Stomach (tissue), 9 donors: ENCODE measurements around the gene CATSPER3. TPM values are rescaled to one million over a fixed set of nuclear protein-coding genes. Genes with fewer than 3 reads are reported as not detected.
A peak's percentile ranks its signal among the peaks of the same experiment; 100 is the strongest.

Source experiments
- DNase-seq, 2 donors: peaks; one replicate each; pipeline versions ENCODE4 v3.0.0 to v3.0.0-alpha.2; 2013 to 2019
- H3K27ac ChIP-seq, 5 donors: fragments of 200-600 bp in 4 of 5; sonication (generic) in 4 of 5; one replicate each; pipeline ENCODE4 v1.5.1; 2013 to 2019; ENCODE audit warnings: mild to moderate bottlenecking in 1 of 5, moderate library complexity in 1 of 5
- H3K27me3 ChIP-seq, 3 donors: fragments of 200-600 bp; sonication (generic); one replicate each; pipeline ENCODE4 v1.5.1; 2017 to 2019; ENCODE audit warnings: mixed run types in 1 of 3
- H3K36me3 ChIP-seq, 4 donors: fragments of 200-600 bp; sonication (generic); 1 replicate in 3 of 4; 2 replicates in 1 of 4; pipeline ENCODE4 v1.5.1; 2016 to 2019
- H3K4me1 ChIP-seq, 4 donors: fragments of 200-600 bp; sonication (generic); one replicate each; pipeline ENCODE4 v1.5.1; 2016 to 2019
- H3K4me3 ChIP-seq, 4 donors: fragments of 200-600 bp; sonication (generic) in 3 of 4; one replicate each; pipeline ENCODE4 v1.5.1; 2016 to 2019; ENCODE audit warnings: mild to moderate bottlenecking in 1 of 4
- H3K9me3 ChIP-seq, 4 donors: fragments of 200-600 bp; sonication (generic); one replicate each; pipeline ENCODE4 v1.5.1; 2016 to 2019
- CTCF ChIP-seq, 7 experiments: fragments of 450-650 bp in 4 of 7; fragments of 200-600 bp in 3 of 7; sonication (generic) in 3 of 7; IDR thresholded peaks; one replicate each; pipeline ENCODE4 v1.5.1; 2016 to 2019; ENCODE audit warnings: antibody characterized with exemption in 7 of 7, control low read depth in 2 of 7, mild to moderate bottlenecking in 1 of 7
- EP300 ChIP-seq: sonication (generic); formaldehyde crosslinking; IDR thresholded peaks from one replicate; pipeline ENCODE4 v1.6.1; 2017; ENCODE audit warnings: antibody characterized with exemption
- POLR2A ChIP-seq, 4 donors: fragments of 450-650 bp; IDR thresholded peaks; one replicate each; pipeline ENCODE4 v1.6.1; 2016; ENCODE audit warnings: antibody characterized with exemption in 4 of 4, control low read depth in 2 of 4, mild to moderate bottlenecking in 1 of 4, moderate library complexity in 1 of 4
- POLR2AphosphoS5 ChIP-seq, 3 donors: sonication (generic); formaldehyde crosslinking; IDR thresholded peaks; one replicate each; pipeline ENCODE4 v1.6.1; 2016; ENCODE audit warnings: antibody characterized with exemption in 3 of 3
- WGBS, 5 donors: extraction: QIAGEN DNeasy Blood & Tissue Kit in 3 of 5; methylation state at CpG; one replicate each; pipeline versions ENCODE4 v1.1.5 to v1.1.7; 2013 to 2018; 5-methylcytosine and 5-hydroxymethylcytosine counted together
- intact Hi-C: fragments of 100-400 bp; cut with DNase I; formaldehyde crosslinking; loops from one replicate; pipeline ENCODE4 v1.15.1; 2023; ENCODE audit warnings: low total_unique reads
- polyA plus RNA-seq, 3 donors: library from polyadenylated mRNA; stranded (reverse); fragments of 200-250 nt; gene quantifications; one replicate each; pipeline ENCODE4 v1.2.3, GENCODE V29; 2013
- total RNA-seq, 5 donors: library from RNA; depleted of rRNA; stranded (reverse); fragments of >200 nt; gene quantifications; one replicate each; pipeline versions ENCODE4 v1.1.0 to v1.2.3, GENCODE V29; 2014 to 2016
- donor health status: healthy with polysubstance abuse.
- donor health status: Bipolar disorder and iron deficiency.
- donor health status: healthy.

The CATSPER3 gene
- total and polyA plus RNA-seq, 8 donors: 0.62 to 0.88 TPM; not detected in 6

GRCh38 chr5:134964359-134965270, 3.1 kb upstream of the CATSPER3 start:
- Histone ChIP-seq H3K4me3 (no peak overlapping the region), H3K27me3 (no peaks in the 10 kb centered on the region), H3K9me3 (no peaks in the 10 kb centered on the region), H3K4me1 (no peaks in the 10 kb centered on the region), H3K36me3 (peaks cover 10 to 63% (median 56%) of the 10 kb centered on the region in 4 donors), H3K27ac (no peak overlapping the region)
- no peak for TF ChIP-seq POLR2AphosphoS5 (IDR thresholded peaks at IDR 0.05)
- peak in 1 of 2 donors; percentile 23 for DNase-seq
- 84 to 89% (median 87%) methylated on average over 12 of the region's 12 CpGs for WGBS, 5 donors
- intact Hi-C loops: no loop called here

GRCh38 chr5:134965271-134965825, 2.4 kb upstream of the CATSPER3 start:
- Histone ChIP-seq H3K4me1 (no peaks in the 10 kb centered on the region), H3K27ac (no peak overlapping the region), H3K9me3 (no peaks in the 10 kb centered on the region), H3K36me3 (peaks cover 10 to 70% (median 53%) of the 10 kb centered on the region in 4 donors), H3K4me3 (no peak overlapping the region), H3K27me3 (no peaks in the 10 kb centered on the region)
- WGBS, 5 donors: 70 to 92% (median 88%) methylated on average over 3 of the region's 3 CpGs
- DNase-seq: no peak
- TF ChIP-seq EP300 (no peak), POLR2AphosphoS5 (IDR thresholded peaks at IDR 0.05) (no peak), CTCF (IDR thresholded peaks at IDR 0.05) (no peak), POLR2A (IDR thresholded peaks at IDR 0.05) (no peak)
- intact Hi-C loops: no loop called here

- Histone ChIP-seq H3K4me3 (no peak overlapping the region), H3K27ac (no peak overlapping the region), H3K4me1 (no peaks in the 10 kb centered on the region), H3K9me3 (no peaks in the 10 kb centered on the region), H3K27me3 (no peaks in the 10 kb centered on the region), H3K36me3 (peaks cover 0 to 49% (median 28%) of the 10 kb centered on the region in 4 donors)
- no peak for TF ChIP-seq POLR2AphosphoS5 (IDR thresholded peaks at IDR 0.05)
- no peak for TF ChIP-seq EP300
- no peak for TF ChIP-seq POLR2A (IDR thresholded peaks at IDR 0.05)
- TF ChIP-seq CTCF (IDR thresholded peaks at IDR 0.05): no peak
- intact Hi-C loops: no loop called here
- peak in 1 of 2 donors; percentile 23 for DNase-seq
- 57 to 76% (median 65%) methylated on average over 3 of the region's 3 CpGs for WGBS, 5 donors
Observed at GRCh38 chr5:134968055-134968454, 348 bp downstream of the CATSPER3 start.

GRCh38 chr5:134969166-134969565, 1.5 kb downstream of the CATSPER3 start:
- H3K27me3 ChIP-seq: no peaks in the 10 kb centered on the region
- H3K36me3 ChIP-seq: peaks cover 0 to 40% (median 19%) of the 10 kb centered on the region in 4 donors
- H3K4me3 ChIP-seq: no peak overlapping the region
- DNase-seq: no peak
- H3K4me1 ChIP-seq: no peaks in the 10 kb centered on the region
- H3K9me3 ChIP-seq: no peaks in the 10 kb centered on the region
- no peak overlapping the region for H3K27ac ChIP-seq
- intact Hi-C loops: no loop called here
- no peak for TF ChIP-seq EP300

GRCh38 chr5:134975078-134975715, 7.5 kb downstream of the CATSPER3 start:
- Histone ChIP-seq H3K4me3 (no peak overlapping the region), H3K9me3 (peaks cover 0 to 30% (median 18%) of the 10 kb centered on the region in 4 donors), H3K4me1 (no peaks in the 10 kb centered on the region), H3K27me3 (no peaks in the 10 kb centered on the region), H3K36me3 (peaks cover 0 to 21% (median 5%) of the 10 kb centered on the region in 4 donors), H3K27ac (no peak overlapping the region)
- intact Hi-C loops: no loop called here
- 52 to 83% (median 72%) methylated on average over 2 of the region's 2 CpGs for WGBS, 5 donors
- DNase-seq: no peak
- TF ChIP-seq POLR2A (IDR thresholded peaks at IDR 0.05) (no peak), EP300 (no peak), CTCF (IDR thresholded peaks at IDR 0.05) (no peak), POLR2AphosphoS5 (IDR thresholded peaks at IDR 0.05) (no peak)
